ENCODE measurements around the gene C2orf49. TPM values are rescaled to one million over a fixed set of nuclear protein-coding genes. Genes with fewer than 3 reads are reported as not detected.

The C2orf49 gene
- total RNA-seq, 1 donor from 2014 or later, result 12.2 TPM

- intact Hi-C loops (cut with DNase I), result no loop called here
- Histone ChIP-seq H3K4me3 (no peak overlapping the region), H3K27me3 (no peaks in the 10 kb centered on the region), H3K27ac (no peak overlapping the region), H3K4me1 (peaks cover 0 to 28% of the 10 kb centered on the region in 2 donors), H3K36me3 (peaks cover 0 to 4% of the 10 kb centered on the region in 2 donors), H3K9me3 (no peaks in the 10 kb centered on the region)
- peak in 1 of 2 donors; percentile 48 for DNase-seq (ENCODE audit: low spot score in 2 of 2)
- TF ChIP-seq CTCF (IDR thresholded peaks at IDR 0.05), result no peak
Measured at GRCh38 chr2:105378921-105379383, 41.6 kb downstream of the C2orf49 start.

- no peak overlapping the region for H3K4me3 ChIP-seq
- TF ChIP-seq CTCF (IDR thresholded peaks at IDR 0.05), result no peak
- intact Hi-C loops (cut with DNase I), result no loop called here
- peak overlapping the region; percentile 57 to 86 for H3K27ac ChIP-seq
- DNase-seq (ENCODE audit: low spot score in 2 of 2), result peak in 1 of 2 donors; percentile 49
- no peaks in the 10 kb centered on the region for H3K27me3 ChIP-seq
- no peaks in the 10 kb centered on the region for H3K9me3 ChIP-seq
- peaks cover 0 to 9% of the 10 kb centered on the region in 2 donors for H3K36me3 ChIP-seq
- peaks cover 0 to 26% of the 10 kb centered on the region in 2 donors for H3K4me1 ChIP-seq
Measured at GRCh38 chr2:105379741-105380186, 42.4 kb downstream of the C2orf49 start.

GRCh38 chr2:105380432-105381100 lies 43.2 kb downstream of the C2orf49 start:
- Histone ChIP-seq H3K9me3 (no peaks in the 10 kb centered on the region), H3K4me3 (no peak overlapping the region), H3K27ac (peak overlapping the region; percentile 57 to 86), H3K27me3 (no peaks in the 10 kb centered on the region), H3K4me1 (peaks cover 0 to 26% of the 10 kb centered on the region in 2 donors), H3K36me3 (peaks cover 7 to 17% of the 10 kb centered on the region in 2 donors)
- peak in 1 of 2 donors; percentile 70 for DNase-seq (ENCODE audit: low spot score in 2 of 2)
- no peak for TF ChIP-seq CTCF (IDR thresholded peaks at IDR 0.05)
- intact Hi-C loops (cut with DNase I), result no loop called here

GRCh38 chr2:105381101-105381668 lies 43.8 kb downstream of the C2orf49 start:
- Histone ChIP-seq H3K27ac (peak overlapping the region; percentile 57 to 86), H3K9me3 (no peaks in the 10 kb centered on the region), H3K4me1 (peaks cover 0 to 26% of the 10 kb centered on the region in 2 donors), H3K36me3 (peaks cover 13 to 23% of the 10 kb centered on the region in 2 donors), H3K4me3 (no peak overlapping the region), H3K27me3 (no peaks in the 10 kb centered on the region)
- TF ChIP-seq CTCF (IDR thresholded peaks at IDR 0.05), result no peak
- intact Hi-C loops (cut with DNase I), result no loop called here
- DNase-seq (ENCODE audit: low spot score in 2 of 2), result peak in 1 of 2 donors; percentile 46

- Histone ChIP-seq H3K36me3 (peaks cover 15 to 25% of the 10 kb centered on the region in 2 donors), H3K9me3 (no peaks in the 10 kb centered on the region), H3K27ac (peak overlapping the region; percentile 8 to 86), H3K4me3 (no peak overlapping the region), H3K27me3 (no peaks in the 10 kb centered on the region), H3K4me1 (peaks cover 0 to 26% of the 10 kb centered on the region in 2 donors)
- TF ChIP-seq CTCF (IDR thresholded peaks at IDR 0.05), result no peak
- intact Hi-C loops (cut with DNase I), result no loop called here
- DNase-seq (ENCODE audit: low spot score in 2 of 2), result peak in 1 of 2 donors; percentile 51
Measured at GRCh38 chr2:105382177-105382576, 44.8 kb downstream of the C2orf49 start.

Data from ascending aorta (tissue), 2 donors.